CD4-positive, alpha-beta T cell treated with Interleukin-4 for 4 hours (primary cell): ENCODE results near the gene XRRA1.
A peak's percentile ranks its signal among the peaks of the same experiment; 100 is the strongest.
"Not testable (repeated sequence)": the region's sequence is repeated elsewhere in the genome, so short reads cannot be mapped to it uniquely, and the experiment has no call there.

ENCODE experiments used
- DNase-seq: peaks from one replicate; pipeline ENCODE4 v3.0.0-alpha.2; 2020

XRRA1 gene

DNA sequence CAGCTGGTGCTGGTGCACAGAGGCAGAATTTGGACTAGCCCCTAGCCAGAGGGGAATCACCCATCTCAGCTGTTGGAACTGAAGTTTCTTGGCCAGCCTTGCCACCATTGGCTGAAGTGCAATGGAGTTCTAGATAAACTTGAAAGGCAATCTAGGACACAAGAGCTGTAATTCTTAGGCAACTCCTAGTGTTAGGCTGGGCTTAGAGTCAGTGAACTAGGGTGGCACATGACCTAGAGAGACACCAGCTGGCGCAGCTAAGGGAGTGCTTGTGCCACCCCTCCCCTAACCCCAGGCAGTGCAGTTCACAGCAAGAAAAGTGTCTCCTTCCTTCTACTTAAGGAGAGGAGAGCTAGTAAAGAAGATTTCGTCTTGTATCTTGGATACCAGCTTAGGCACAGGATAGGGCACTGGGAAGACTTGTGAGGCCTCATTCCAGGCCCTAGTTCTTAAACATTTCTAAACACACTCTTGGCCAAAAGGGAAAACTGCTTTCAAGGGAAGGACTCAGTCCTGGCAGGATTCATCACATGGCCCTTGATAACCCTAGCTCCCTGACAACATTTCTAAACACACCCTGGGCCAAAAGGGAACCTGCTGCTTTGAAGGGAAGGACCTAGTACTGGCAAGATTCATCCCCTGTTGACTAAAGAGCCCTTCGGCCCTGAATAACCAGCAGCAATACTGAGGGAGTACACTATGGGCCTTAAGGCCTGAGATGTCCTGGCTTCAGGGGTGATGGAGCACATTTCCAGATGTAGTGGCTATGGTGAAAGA is 53.4 kb downstream of the XRRA1 start:
- no peak for DNase-seq

DNA sequence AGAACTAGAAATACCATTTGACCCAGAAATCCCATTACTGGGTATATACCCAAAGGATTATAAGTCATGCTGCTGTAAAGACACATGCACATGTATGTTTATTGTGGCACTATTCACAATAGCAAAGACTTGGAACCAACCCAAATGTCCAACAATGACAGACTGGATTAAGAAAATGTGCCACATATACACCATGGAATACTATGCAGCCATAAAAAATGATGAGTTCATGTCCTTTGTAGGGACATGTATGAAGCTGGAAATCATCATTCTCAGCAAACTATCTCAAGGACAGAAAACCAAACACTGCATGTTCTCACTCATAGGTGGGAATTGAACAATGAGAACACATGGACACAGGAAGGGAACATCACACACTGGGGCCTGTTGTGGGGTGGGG is 55.9 kb downstream of the XRRA1 start:
- DNase-seq = not testable (repeated sequence)

- no peak for DNase-seq
Observed at GRCh38 chr11:74877132-74877531, 71.8 kb downstream of the XRRA1 start.

DNA sequence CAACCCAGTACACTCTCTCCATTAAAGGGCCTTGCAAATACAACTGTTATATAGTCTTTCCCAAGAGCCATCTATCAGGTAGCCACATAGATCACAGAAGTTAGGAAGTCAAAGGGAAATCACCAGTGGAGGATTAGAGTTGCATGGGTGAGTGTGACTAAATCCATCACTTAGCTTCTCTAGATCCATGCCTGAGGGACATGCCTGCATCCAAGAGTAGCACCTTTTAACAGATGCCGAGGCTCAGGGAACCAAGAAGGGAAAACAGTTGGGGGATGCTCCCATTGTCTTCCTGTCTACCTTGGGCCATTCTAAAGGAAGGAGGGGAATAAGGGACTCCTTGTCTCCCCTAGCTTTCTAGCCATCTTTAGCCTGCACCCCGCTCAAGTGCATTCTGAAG is 77.9 kb downstream of the XRRA1 start:
- no peak for DNase-seq

GRCh38 chr11:74870485-74870884 is 78.4 kb downstream of the XRRA1 start:
- DNase-seq = peak; percentile 13

DNA sequence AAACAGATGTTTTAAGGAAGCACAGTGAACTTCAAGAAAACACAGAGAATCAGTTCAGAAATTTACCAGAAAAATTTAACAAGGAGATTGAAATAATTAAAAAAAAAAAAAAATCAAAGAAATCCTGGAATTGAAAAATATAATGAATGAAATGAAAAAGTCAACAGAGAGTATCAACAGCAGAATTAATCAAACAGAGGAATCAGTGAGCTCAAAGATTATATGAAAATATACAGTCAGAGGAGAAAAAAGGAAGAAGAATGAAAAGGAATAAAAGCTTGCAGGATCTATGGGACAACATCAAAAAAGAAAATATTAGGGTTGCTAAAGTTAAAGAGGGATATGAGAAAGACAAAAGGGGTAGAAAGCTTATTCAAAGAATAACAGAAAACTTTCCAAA is 82.3 kb downstream of the XRRA1 start:
- no peak for DNase-seq

DNA sequence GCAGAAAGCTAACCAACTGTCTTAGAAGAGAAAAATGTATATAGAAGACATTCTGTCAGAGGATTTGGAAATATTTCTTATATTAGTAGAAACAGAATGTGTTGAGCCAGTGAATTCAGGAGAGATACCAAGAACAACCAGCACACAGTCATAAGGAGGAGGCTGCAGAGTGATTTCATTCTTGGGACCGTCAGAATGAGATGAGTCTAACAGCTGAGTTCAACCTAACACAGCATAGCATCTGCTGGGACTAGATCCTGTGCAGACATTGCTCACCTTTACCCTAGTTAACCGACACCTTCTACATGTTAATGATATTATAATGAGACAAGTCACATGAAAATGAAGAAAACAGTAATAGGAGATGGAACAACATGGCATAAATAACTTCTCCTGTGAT is 85.5 kb downstream of the XRRA1 start:
- DNase-seq = no peak

- DNase-seq = no peak
Observed at GRCh38 chr11:74860743-74861142, 88.1 kb downstream of the XRRA1 start.

DNA sequence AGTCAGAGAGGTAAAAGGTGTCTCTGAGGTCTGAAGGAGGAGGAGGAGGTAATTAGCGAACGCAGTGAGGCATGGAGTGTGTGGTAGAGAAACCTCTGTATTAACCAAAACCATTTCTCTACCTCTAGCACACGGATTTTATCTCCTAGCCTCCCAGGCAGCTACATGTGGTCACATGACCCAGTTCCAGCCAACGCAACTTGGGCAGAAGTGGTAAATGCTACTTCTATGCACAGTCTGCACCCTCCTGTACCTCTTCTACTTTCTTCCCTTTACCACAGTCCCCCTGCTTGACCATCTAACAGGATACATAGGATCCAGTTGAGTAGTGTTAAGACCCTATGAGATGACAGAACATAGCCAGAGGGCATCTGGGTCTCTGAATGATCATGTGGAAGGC is 95.7 kb downstream of the XRRA1 start:
- no peak for DNase-seq

DNA sequence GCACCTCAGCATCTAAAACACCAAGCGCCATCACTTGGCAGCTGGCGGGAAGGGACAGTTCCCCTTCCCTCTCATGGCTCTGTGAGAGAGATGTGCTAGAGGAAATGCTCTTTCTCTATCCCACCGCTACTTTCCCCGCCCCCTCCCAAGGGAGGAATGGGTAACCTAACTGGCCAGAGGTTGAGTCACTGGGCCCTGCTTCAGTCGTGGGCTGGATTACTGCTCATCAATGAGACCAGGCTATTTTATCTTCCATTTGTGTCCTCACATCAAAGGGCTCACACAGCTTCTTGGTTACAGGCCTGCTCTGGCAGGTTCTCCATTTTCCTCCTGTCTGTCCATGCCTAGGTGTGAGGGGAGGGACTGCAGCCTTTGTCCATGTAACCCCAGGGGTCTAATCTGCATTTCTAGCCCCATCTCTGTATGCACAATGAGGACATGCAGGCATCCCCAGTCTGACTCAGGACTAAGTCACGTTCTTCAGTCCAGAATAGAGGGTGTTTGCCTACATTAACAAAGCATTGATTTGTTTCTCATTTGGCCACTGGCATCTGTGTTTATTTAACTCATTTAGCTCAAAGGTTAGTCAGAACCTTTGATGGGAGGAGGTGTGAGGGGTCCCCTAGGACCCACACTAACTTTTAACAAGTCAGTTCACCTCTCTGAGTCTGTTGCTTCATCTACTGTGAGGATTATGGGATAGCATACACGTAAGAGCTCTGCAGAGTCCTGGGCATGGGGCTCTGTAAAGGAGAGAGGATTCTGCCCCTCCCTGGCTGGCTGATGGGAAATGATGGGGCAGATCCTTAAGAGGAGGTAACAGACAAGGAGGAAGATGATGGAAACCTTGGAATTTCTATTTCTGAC is 99.1 kb downstream of the XRRA1 start:
- DNase-seq = no peak

- no peak for DNase-seq
Observed at GRCh38 chr11:74847895-74848294, 101.0 kb downstream of the XRRA1 start.

DNA sequence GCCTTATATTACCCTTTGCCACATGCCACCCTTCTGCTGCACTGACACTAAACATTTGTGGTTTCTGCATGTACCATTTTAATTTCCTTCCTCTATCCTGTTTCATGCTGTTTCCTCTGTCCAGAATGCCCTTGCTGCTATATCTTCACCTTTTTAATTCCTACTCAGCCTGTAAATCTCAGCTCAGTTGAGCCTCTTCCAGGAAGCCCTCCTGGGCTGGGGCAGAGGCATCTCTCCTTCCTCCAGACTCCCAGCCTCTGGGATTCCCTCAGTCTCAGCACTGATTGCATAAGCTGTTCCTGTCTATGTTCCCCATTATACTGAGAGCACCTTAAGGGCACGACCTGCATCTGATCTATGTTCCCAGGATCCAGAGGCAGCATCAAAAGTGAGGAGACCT is 101.5 kb downstream of the XRRA1 start:
- no peak for DNase-seq

DNA sequence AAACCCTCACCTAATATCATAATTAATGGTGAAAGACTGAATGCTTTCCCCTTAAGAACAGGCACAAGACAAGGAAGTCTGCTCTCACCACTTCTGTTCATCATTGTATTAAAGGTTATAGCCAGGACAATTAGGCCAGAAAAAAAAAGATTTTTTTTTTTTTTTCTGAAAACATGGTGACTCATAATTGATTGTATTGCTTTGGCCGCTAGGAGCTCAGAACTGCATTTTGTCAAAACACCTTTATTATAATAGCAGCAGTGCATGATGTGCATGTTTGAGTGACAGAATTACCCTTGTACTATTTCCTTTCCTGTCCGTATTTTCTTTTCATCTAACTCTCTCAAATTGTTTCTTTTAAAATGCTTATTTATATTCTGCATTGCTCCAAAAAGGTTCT is 102.1 kb downstream of the XRRA1 start:
- DNase-seq = no peak

- DNase-seq = no peak
Observed at GRCh38 chr11:74845978-74846517, 102.8 kb downstream of the XRRA1 start.

- DNase-seq = no peak
Observed at GRCh38 chr11:74844865-74845264, 104.0 kb downstream of the XRRA1 start.

DNA sequence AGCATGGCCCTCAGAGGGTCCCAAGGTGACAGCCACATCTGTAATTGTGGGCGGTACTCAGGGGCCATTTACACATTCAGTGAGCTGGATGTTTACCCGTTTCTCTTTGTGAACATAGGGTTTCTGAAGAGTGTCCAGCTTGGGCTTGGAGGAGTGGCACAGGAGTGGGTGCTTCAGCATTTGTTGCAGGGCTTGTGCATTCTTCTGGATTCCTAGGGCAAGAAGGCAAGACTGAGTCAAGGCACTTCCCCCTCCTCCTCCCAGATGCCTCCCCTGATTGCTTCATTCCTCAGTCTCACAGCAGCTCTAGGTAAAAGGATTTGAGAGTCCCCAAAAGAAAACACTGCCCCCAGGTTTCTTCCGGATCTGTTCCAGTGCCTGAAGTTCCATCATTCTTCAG is 104.8 kb downstream of the XRRA1 start:
- DNase-seq = no peak

- no peak for DNase-seq
Observed at GRCh38 chr11:74842967-74843366, 105.9 kb downstream of the XRRA1 start.

GRCh38 chr11:74840486-74840885 is 108.4 kb downstream of the XRRA1 start:
- DNase-seq = no peak

GRCh38 chr11:74839971-74840370 is 108.9 kb downstream of the XRRA1 start:
- no peak for DNase-seq

- DNase-seq = no peak
Observed at GRCh38 chr11:74839446-74839845, 109.4 kb downstream of the XRRA1 start.

GRCh38 chr11:74838188-74838587 is 110.7 kb downstream of the XRRA1 start:
- DNase-seq = no peak

- DNase-seq = no peak
Observed at GRCh38 chr11:74837191-74837590, 111.7 kb downstream of the XRRA1 start.

DNA sequence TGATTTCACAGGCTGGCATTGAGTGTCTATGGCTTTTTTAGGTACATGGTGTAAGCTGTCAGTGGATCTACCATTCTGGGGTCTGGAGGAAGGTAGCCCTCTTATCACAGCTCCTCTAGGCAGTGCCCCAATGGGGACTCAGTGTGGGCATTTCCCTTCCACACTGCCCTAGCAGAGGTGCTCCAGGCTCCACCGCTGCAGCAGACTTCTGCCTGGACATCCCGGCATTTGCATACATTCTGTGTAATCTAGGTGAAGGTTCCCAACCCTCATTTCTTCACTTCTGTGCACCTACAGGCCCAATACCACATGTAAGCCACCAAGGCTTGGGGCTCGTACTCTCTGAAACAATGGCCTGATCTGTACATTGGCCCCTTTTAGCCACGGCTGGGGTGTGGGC is 122.0 kb downstream of the XRRA1 start:
- DNase-seq = no peak

DNA sequence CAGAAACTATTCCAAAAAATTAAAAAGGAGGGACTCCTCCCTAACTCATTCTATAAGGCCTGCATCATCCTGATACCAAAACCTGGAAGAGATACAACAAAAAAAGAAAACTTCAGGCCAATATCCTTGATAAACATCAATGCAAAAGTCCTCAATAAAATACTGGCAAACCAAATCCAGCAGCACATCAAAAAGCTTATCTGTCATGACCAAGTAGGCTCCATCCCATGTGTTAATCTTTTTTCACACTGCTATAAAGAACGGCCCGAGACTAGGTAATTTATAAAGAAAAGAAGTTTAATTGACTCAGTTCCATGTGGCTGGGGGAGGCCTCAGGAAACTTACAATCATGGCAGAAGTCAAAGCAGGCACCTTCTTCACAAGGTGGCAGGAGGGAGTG is 123.3 kb downstream of the XRRA1 start:
- DNase-seq = not testable (repeated sequence)
